ENCODE data around the gene TNNI3K. TPM values are rescaled to one million over a fixed set of nuclear protein-coding genes. Genes with fewer than 3 reads are reported as not detected.

TNNI3K gene
- total and polyA plus RNA-seq, 10 of the 15 experiments (the other 5 are each of a cell fraction or from before 2014, with no cell fraction given), result 0.14 to 1.6 (median 0.44) TPM; not detected in 4

DNA sequence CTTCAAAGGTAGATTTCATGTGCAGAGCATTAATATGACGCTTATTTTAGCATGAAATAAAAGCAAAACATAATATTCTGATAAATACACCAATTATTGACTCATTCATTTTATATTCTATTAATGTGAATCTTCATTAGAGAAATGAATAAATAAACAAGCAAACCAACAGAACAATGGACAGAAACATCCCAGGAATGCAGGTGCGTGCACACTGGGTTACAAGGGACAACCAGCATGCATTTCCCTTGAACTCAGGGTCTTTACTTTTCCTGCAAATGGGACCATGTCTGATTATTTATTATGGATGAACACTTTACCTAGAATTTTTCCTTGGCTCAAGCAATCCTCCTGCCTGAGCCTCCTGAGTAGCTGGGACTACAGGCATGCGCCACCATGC is 263.7 kb downstream of the TNNI3K start (continued):
- no peak for TF ChIP-seq E2F4 (IDR thresholded peaks at IDR 0.05; ENCODE audit: low read depth, low read length)
- no peak for TF ChIP-seq POU2F2 (IDR thresholded peaks at IDR 0.05; ENCODE audit: borderline replicate concordance, low read depth, low read length)
- TF ChIP-seq, protein P1, sequence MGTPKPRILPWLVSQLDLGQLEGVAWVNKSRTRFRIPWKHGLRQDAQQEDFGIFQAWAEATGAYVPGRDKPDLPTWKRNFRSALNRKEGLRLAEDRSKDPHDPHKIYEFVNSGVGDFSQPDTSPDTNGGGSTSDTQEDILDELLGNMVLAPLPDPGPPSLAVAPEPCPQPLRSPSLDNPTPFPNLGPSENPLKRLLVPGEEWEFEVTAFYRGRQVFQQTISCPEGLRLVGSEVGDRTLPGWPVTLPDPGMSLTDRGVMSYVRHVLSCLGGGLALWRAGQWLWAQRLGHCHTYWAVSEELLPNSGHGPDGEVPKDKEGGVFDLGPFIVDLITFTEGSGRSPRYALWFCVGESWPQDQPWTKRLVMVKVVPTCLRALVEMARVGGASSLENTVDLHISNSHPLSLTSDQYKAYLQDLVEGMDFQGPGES (IDR thresholded peaks at IDR 0.05), result no peak

GRCh38 chr1:74502432-74502831 is 267.2 kb downstream of the TNNI3K start:
- Histone ChIP-seq H3K36me3 (ENCODE audit: control insufficient read depth in 2 of 2, insufficient read depth in 2 of 2, low read length in 1 of 2) (no peaks in the 10 kb centered on the region), H3K9me3 (replicated peaks; ENCODE audit: control insufficient read depth, insufficient read depth, low read length) (no peaks in the 10 kb centered on the region), H3K27me3 (replicated peaks in 1 of 2; ENCODE audit: control insufficient read depth in 2 of 2, insufficient read depth in 2 of 2, low read length in 1 of 2) (no peaks in the 10 kb centered on the region), H3K9ac (ENCODE audit: control insufficient read depth, insufficient read depth, low read length) (no peak overlapping the region), H3K4me2 (ENCODE audit: control insufficient read depth, insufficient read depth) (no peak overlapping the region), H3K4me1 (ENCODE audit: control insufficient read depth, insufficient read depth, low read length) (no peaks in the 10 kb centered on the region), H3K79me2 (ENCODE audit: control insufficient read depth, insufficient read depth, low read length) (no peaks in the 10 kb centered on the region), H3K27ac (ENCODE audit: control insufficient read depth, insufficient read depth) (no peak overlapping the region), H3K4me3 (no peak overlapping the region), H4K20me1 (ENCODE audit: control insufficient read depth, insufficient read depth) (no peaks in the 10 kb centered on the region), H2AFZ (ENCODE audit: control insufficient read depth, low read depth, low read length) (no peak overlapping the region)
- in situ Hi-C loops (cut with MboI) (no loop called here), intact Hi-C loops (cut with micrococcal nuclease; ENCODE audit: unreplicated experiment) (loop anchor here (5.0 to 10.0 kb wide), 3 partner anchors 185 to 658 kb away; partner anchors contain the start of genes CRYZ and TYW3)
- RAD21 ChIA-PET (ENCODE audit: unreplicated experiment), result interaction anchor here (2.3 kb wide), 1 partner anchor 232 kb away, joined by 8 read pairs; no protein-coding TSS in a partner anchor
- ATAC-seq (peak; percentile 62; the same call in 2 of the 3 replicates), FAIRE-seq (no peak), DNase-seq (ENCODE audit: low read depth, low spot score) (no peak)
- WGBS (ENCODE audit: insufficient coverage, insufficient replicate concordance, low lambda C conversion rate, missing lambda C conversion rate), result 23% methylated on average over 4 of the region's 4 CpGs
- SMC1A ChIA-PET (ENCODE audit: uncharacterized antibody, unreplicated experiment), result interaction anchor here (0.9 to 2.3 kb wide), 11 partner anchors 11 to 663 kb away, joined by 3 to 18 read pairs (median 4); partner anchors contain the start of genes CRYZ and TYW3
- CTCF ChIA-PET, result interaction anchor here (1.0 to 7.1 kb wide), 12 partner anchors 8 to 267 kb away, joined by 3 to 61 read pairs (median 4); partner anchors contain the start of genes CRYZ and TYW3
- TF ChIP-seq, protein P2, sequence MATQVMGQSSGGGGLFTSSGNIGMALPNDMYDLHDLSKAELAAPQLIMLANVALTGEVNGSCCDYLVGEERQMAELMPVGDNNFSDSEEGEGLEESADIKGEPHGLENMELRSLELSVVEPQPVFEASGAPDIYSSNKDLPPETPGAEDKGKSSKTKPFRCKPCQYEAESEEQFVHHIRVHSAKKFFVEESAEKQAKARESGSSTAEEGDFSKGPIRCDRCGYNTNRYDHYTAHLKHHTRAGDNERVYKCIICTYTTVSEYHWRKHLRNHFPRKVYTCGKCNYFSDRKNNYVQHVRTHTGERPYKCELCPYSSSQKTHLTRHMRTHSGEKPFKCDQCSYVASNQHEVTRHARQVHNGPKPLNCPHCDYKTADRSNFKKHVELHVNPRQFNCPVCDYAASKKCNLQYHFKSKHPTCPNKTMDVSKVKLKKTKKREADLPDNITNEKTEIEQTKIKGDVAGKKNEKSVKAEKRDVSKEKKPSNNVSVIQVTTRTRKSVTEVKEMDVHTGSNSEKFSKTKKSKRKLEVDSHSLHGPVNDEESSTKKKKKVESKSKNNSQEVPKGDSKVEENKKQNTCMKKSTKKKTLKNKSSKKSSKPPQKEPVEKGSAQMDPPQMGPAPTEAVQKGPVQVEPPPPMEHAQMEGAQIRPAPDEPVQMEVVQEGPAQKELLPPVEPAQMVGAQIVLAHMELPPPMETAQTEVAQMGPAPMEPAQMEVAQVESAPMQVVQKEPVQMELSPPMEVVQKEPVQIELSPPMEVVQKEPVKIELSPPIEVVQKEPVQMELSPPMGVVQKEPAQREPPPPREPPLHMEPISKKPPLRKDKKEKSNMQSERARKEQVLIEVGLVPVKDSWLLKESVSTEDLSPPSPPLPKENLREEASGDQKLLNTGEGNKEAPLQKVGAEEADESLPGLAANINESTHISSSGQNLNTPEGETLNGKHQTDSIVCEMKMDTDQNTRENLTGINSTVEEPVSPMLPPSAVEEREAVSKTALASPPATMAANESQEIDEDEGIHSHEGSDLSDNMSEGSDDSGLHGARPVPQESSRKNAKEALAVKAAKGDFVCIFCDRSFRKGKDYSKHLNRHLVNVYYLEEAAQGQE (IDR thresholded peaks at IDR 0.05; ENCODE audit: low read depth, low read length), result peak; percentile 94
- TF ChIP-seq, protein P3, sequence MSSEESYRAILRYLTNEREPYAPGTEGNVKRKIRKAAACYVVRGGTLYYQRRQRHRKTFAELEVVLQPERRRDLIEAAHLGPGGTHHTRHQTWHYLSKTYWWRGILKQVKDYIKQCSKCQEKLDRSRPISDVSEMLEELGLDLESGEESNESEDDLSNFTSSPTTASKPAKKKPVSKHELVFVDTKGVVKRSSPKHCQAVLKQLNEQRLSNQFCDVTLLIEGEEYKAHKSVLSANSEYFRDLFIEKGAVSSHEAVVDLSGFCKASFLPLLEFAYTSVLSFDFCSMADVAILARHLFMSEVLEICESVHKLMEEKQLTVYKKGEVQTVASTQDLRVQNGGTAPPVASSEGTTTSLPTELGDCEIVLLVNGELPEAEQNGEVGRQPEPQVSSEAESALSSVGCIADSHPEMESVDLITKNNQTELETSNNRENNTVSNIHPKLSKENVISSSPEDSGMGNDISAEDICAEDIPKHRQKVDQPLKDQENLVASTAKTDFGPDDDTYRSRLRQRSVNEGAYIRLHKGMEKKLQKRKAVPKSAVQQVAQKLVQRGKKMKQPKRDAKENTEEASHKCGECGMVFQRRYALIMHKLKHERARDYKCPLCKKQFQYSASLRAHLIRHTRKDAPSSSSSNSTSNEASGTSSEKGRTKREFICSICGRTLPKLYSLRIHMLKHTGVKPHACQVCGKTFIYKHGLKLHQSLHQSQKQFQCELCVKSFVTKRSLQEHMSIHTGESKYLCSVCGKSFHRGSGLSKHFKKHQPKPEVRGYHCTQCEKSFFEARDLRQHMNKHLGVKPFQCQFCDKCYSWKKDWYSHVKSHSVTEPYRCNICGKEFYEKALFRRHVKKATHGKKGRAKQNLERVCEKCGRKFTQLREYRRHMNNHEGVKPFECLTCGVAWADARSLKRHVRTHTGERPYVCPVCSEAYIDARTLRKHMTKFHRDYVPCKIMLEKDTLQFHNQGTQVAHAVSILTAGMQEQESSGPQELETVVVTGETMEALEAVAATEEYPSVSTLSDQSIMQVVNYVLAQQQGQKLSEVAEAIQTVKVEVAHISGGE (CRISPR knock-in tag; IDR thresholded peaks at IDR 0.05), result no peak
- POLR2A ChIA-PET, result no interaction called here
- no TSS peak for BruUV-seq (replicated peaks)

Measured in GM12878 (cell line).